Effector memory CD8-positive, alpha-beta T cell (primary cell): ENCODE results near the gene LBH.

Source experiments
- ATAC-seq: fragments of 150-1000 bp; cut with Tn5 transposase; replicated peaks from 2 replicates; pipeline ENCODE4 v1.10.0; 2021; ENCODE audit warnings: mild to moderate bottlenecking, moderate library complexity
- DNase-seq, 3 experiments: peaks; one replicate each; pipeline ENCODE4 v3.0.0; 2021
- H3K27ac Mint-ChIP-seq, 2 donors: one replicate each; pipeline ENCODE4 v1.8.0; 2022; ENCODE audit warnings: mild to moderate bottlenecking in 2 of 2, mixed read lengths in 2 of 2, moderate library complexity in 2 of 2
- H3K27me3 Mint-ChIP-seq, 2 donors: one replicate each; pipeline ENCODE4 v1.8.0; 2022; ENCODE audit warnings: mixed read lengths in 2 of 2
- H3K36me3 Mint-ChIP-seq: one replicate; pipeline ENCODE4 v1.8.0; 2022; ENCODE audit warnings: mild to moderate bottlenecking, moderate library complexity, mixed read lengths; ENCODE audit not compliant: insufficient read depth
- H3K4me1 Mint-ChIP-seq, 2 donors: one replicate each; pipeline ENCODE4 v1.8.0; 2022; ENCODE audit warnings: low read depth in 2 of 2, mixed read lengths in 2 of 2
- H3K4me3 Mint-ChIP-seq, 2 donors: one replicate each; pipeline ENCODE4 v1.8.0; 2022; ENCODE audit warnings: mild to moderate bottlenecking in 2 of 2, mixed read lengths in 2 of 2, moderate library complexity in 2 of 2
- H3K9me3 Mint-ChIP-seq, 2 donors: one replicate each; pipeline ENCODE4 v1.8.0; 2022; ENCODE audit warnings: mixed read lengths in 2 of 2

LBH gene

GRCh38 chr2:30203156-30203555, 28.2 kb upstream of the LBH start:
- Mint-ChIP-seq H3K4me1 (no peaks in the 10 kb centered on the region), H3K36me3 (no peaks in the 10 kb centered on the region), H3K27me3 (no peaks in the 10 kb centered on the region), H3K9me3 (no peaks in the 10 kb centered on the region), H3K27ac (no peak overlapping the region), H3K4me3 (no peak overlapping the region)
- ATAC-seq, result no peak
- DNase-seq, result no peak

GRCh38 chr2:30204281-30204680, 27.1 kb upstream of the LBH start:
- H3K4me1 Mint-ChIP-seq, result peaks cover 10% of the 10 kb centered on the region in 2 donors
- no peak overlapping the region for H3K4me3 Mint-ChIP-seq
- no peaks in the 10 kb centered on the region for H3K36me3 Mint-ChIP-seq
- no peaks in the 10 kb centered on the region for H3K27me3 Mint-ChIP-seq
- ATAC-seq (no peak), DNase-seq (no peak)
- no peak overlapping the region for H3K27ac Mint-ChIP-seq
- no peaks in the 10 kb centered on the region for H3K9me3 Mint-ChIP-seq

DNA sequence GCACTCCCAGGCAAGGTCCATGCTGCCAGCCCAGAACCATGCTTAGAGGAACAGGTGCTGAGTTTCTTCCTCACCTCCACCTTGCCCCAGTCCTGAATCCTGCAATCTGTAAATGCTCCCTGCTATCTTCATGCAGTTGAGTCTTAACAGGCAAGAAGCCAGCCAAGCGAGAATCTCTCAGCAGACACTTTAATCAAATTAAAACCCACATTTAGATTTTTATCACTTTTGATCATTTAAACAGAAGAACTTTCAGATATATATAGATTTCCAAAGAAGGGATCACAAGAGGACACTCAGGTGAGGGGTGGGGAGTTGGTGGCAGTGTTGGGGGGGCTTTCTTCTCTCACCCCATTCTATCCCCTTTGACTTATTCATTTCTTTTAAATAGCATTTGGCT, 25.9 kb upstream of the LBH start:
- ATAC-seq, result no peak
- Mint-ChIP-seq H3K27ac (no peak overlapping the region), H3K9me3 (no peaks in the 10 kb centered on the region), H3K27me3 (no peaks in the 10 kb centered on the region), H3K36me3 (no peaks in the 10 kb centered on the region), H3K4me1 (peaks cover 15 to 16% of the 10 kb centered on the region in 2 donors), H3K4me3 (no peak overlapping the region)
- DNase-seq, result no peak

- no peak for ATAC-seq
- DNase-seq, result no peak
- H3K27ac Mint-ChIP-seq, result no peak overlapping the region
Observed at GRCh38 chr2:30206461-30207430, 24.6 kb upstream of the LBH start.

DNA sequence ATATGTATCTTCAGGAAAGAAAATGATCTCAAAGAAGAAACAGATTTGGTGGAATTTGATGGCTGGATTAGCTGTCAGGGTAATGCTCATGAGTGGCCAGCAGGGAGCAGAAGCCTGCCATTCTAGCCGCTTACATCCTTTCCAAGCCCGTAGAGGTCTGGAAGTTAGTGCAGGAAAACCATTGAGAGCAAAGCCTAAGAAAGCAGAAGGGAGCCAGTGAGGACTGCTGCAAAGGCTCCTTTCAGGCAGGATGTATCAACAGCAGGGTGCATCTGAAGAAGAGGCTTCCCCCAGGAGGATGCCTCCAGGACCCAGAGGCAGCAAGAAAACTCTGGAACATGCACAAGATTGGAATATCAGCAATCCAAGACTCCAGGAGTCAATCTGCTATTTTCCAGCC, 22.9 kb upstream of the LBH start:
- no peaks in the 10 kb centered on the region for H3K36me3 Mint-ChIP-seq
- peak overlapping the region; percentile 48 to 64 for H3K4me3 Mint-ChIP-seq
- H3K27ac Mint-ChIP-seq, result peak overlapping the region; percentile 21 to 79
- H3K9me3 Mint-ChIP-seq, result no peaks in the 10 kb centered on the region
- H3K4me1 Mint-ChIP-seq, result peaks cover 15 to 16% of the 10 kb centered on the region in 2 donors
- H3K27me3 Mint-ChIP-seq, result no peaks in the 10 kb centered on the region
- DNase-seq (peak in 2 of 3 experiments; percentile 17 to 35), ATAC-seq (peak; percentile 67)

More at GRCh38 chr2:30206461-30207430, 24.6 kb upstream of the LBH start:
- no peaks in the 10 kb centered on the region for H3K36me3 Mint-ChIP-seq
- H3K9me3 Mint-ChIP-seq, result no peaks in the 10 kb centered on the region
- H3K4me1 Mint-ChIP-seq, result peaks cover 15 to 16% of the 10 kb centered on the region in 2 donors
- no peaks in the 10 kb centered on the region for H3K27me3 Mint-ChIP-seq
- H3K4me3 Mint-ChIP-seq, result no peak overlapping the region

DNA sequence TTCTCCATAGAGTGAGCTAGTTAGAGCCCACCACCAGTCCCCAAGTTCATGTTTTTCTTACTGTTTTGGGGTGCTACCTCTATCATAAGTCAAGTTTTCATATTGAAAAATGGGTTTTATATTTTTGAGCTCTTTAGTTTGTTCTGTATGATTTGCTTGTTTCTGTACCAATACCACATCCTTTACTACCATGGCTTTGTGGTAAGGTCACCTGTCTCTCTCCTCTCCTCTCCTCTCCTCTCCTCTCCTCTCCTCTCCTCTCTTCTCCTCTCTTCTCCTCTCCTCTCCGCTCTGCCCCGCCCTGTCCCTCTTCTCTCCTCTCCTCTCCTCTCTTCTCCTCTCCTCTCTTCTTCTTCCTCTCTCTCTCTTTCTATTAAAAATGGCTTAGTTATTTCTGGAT, 22.1 kb upstream of the LBH start:
- Mint-ChIP-seq H3K36me3 (no peaks in the 10 kb centered on the region), H3K4me1 (peaks cover 15 to 16% of the 10 kb centered on the region in 2 donors), H3K27ac (peak overlapping the region; percentile 21 to 79), H3K4me3 (peak overlapping the region; percentile 48 to 64), H3K27me3 (no peaks in the 10 kb centered on the region), H3K9me3 (no peaks in the 10 kb centered on the region)
- ATAC-seq (peak; percentile 88), DNase-seq (no peak)

DNA sequence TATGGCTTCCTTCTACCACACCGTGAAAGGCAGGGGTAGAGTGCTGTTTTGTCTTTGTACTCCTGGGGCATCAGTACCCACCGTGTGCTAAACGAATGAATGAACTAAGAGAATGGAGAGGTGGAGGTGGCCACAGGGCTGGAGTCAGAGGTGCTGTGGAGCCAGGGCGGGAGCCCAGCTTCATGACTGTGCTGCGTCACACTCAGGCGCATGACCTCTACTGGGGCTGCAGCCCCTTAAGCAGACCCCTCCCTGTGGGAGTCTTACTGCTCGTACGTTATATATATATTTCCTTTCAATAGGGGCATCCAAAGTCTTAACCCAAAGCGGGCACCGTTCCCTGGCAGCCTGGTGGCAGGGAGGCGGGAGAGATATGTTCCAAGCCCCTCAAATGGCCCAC, 18.0 kb upstream of the LBH start:
- no peaks in the 10 kb centered on the region for H3K27me3 Mint-ChIP-seq
- no peak overlapping the region for H3K4me3 Mint-ChIP-seq
- no peak overlapping the region for H3K27ac Mint-ChIP-seq
- no peaks in the 10 kb centered on the region for H3K9me3 Mint-ChIP-seq
- DNase-seq, result no peak
- peaks cover 15 to 18% of the 10 kb centered on the region in 2 donors for H3K4me1 Mint-ChIP-seq
- H3K36me3 Mint-ChIP-seq, result no peaks in the 10 kb centered on the region
- no peak for ATAC-seq

GRCh38 chr2:30213907-30214463, 17.3 kb upstream of the LBH start:
- H3K27ac Mint-ChIP-seq, result no peak overlapping the region
- no peaks in the 10 kb centered on the region for H3K9me3 Mint-ChIP-seq
- no peaks in the 10 kb centered on the region for H3K36me3 Mint-ChIP-seq
- no peaks in the 10 kb centered on the region for H3K27me3 Mint-ChIP-seq
- peaks cover 8 to 11% of the 10 kb centered on the region in 2 donors for H3K4me1 Mint-ChIP-seq
- ATAC-seq, result no peak
- H3K4me3 Mint-ChIP-seq, result no peak overlapping the region
- no peak for DNase-seq

DNA sequence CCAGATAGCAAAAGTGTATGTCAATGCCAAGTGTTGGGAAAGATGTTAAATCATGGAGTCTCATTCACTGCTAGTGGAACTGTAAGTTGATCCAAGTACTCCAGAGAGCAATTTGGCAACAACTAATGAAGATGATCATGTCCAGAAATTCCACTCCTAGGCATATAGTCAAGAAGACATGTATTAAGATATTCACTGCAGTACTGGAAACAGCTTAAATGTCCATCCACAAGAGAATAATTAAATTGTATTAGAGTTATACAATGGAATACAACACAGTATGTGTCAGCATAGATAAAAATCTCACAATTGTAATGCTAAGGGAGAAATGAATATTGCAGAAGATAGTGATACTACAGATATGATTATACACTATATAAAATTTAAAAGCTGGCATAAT, 15.2 kb upstream of the LBH start:
- no peak overlapping the region for H3K4me3 Mint-ChIP-seq
- H3K27ac Mint-ChIP-seq, result no peak overlapping the region
- peaks cover 4 to 8% of the 10 kb centered on the region in 2 donors for H3K4me1 Mint-ChIP-seq
- no peaks in the 10 kb centered on the region for H3K9me3 Mint-ChIP-seq
- ATAC-seq (no peak), DNase-seq (no peak)
- no peaks in the 10 kb centered on the region for H3K27me3 Mint-ChIP-seq
- H3K36me3 Mint-ChIP-seq, result no peaks in the 10 kb centered on the region

DNA sequence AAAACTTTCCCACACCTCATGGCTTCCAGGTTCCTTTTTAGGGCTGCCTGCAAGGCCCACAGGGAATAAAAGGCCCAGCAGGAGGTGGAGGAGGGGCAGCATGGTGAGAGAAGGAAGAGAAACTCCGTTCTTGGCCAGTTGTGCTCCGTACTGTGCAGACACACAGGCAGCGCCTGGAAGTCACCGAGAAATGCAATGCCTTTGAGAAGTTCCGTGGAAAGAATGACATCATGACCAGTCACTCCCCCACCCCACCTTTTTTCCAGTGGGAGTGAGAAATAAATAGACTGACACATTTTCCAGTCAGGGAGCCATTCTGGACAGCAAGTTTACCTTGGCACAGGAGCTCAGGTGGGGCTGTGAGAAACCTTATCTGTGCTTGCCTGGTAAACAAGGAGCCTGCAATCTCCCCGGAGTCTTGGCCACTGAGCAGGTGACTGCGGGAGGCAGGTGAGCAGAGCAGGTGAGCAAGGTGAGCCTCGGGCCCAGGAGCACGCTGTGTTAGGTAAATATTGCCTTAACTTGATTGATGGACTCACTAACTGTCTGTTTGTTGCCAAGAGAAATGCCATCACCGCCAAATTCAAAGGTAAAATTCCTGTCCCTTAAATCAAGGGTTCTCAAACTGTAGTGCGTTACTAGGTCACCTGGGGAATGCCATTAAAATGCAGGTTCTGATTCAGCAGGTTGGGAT, 13.5 kb upstream of the LBH start:
- Mint-ChIP-seq H3K9me3 (no peaks in the 10 kb centered on the region), H3K4me1 (peaks cover 19 to 22% of the 10 kb centered on the region in 2 donors), H3K36me3 (peaks cover 4% of the 10 kb centered on the region), H3K27me3 (no peaks in the 10 kb centered on the region), H3K27ac (no peak overlapping the region), H3K4me3 (no peak overlapping the region)
- DNase-seq (no peak), ATAC-seq (no peak)

DNA sequence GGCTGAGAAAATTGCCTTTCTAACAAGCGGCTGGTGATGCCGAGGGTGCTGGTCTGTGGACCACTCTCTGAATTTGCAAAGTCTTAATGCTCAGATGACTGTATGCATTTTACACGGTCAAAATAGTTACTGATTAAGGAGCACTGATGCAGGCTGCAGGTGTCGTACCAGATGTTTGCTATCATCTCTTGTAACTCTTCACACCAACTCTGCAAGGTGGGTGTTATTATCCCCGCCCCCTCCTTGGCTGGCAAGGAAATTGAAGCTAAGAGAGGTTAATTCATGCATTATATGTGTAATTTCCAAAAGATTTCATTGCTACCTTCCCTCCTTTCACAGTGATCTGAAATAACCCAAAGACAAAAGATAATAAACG, 13.0 kb upstream of the LBH start:
- peaks cover 23 to 26% of the 10 kb centered on the region in 2 donors for H3K4me1 Mint-ChIP-seq
- no peak overlapping the region for H3K27ac Mint-ChIP-seq
- no peak for ATAC-seq
- peaks cover 4% of the 10 kb centered on the region for H3K36me3 Mint-ChIP-seq
- H3K27me3 Mint-ChIP-seq, result no peaks in the 10 kb centered on the region
- H3K9me3 Mint-ChIP-seq, result no peaks in the 10 kb centered on the region
- no peak for DNase-seq
- H3K4me3 Mint-ChIP-seq, result no peak overlapping the region

DNA sequence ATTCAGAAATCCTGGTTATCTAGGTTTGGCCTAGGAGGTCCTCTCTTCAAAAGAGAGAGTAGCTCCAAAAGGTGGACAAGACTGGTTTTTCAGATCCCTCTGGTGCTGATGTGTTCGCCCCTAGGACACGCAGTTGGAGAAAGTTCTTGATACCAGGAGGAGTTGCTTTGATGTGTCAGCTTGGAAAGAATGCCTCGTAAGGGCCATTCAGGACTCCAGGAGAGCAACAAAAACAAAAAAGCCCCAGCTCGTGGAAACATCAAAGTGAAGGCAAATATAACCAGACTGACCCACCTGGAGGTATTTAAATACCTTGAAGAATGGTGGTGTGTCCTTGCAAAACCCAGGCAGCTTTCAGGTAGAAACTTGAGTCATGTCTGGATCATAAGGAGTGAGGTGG, 12.5 kb upstream of the LBH start:
- Mint-ChIP-seq H3K36me3 (peaks cover 4% of the 10 kb centered on the region), H3K4me3 (no peak overlapping the region), H3K27me3 (no peaks in the 10 kb centered on the region), H3K4me1 (peaks cover 28 to 31% of the 10 kb centered on the region in 2 donors), H3K27ac (no peak overlapping the region), H3K9me3 (no peaks in the 10 kb centered on the region)
- DNase-seq (no peak), ATAC-seq (no peak)

DNA sequence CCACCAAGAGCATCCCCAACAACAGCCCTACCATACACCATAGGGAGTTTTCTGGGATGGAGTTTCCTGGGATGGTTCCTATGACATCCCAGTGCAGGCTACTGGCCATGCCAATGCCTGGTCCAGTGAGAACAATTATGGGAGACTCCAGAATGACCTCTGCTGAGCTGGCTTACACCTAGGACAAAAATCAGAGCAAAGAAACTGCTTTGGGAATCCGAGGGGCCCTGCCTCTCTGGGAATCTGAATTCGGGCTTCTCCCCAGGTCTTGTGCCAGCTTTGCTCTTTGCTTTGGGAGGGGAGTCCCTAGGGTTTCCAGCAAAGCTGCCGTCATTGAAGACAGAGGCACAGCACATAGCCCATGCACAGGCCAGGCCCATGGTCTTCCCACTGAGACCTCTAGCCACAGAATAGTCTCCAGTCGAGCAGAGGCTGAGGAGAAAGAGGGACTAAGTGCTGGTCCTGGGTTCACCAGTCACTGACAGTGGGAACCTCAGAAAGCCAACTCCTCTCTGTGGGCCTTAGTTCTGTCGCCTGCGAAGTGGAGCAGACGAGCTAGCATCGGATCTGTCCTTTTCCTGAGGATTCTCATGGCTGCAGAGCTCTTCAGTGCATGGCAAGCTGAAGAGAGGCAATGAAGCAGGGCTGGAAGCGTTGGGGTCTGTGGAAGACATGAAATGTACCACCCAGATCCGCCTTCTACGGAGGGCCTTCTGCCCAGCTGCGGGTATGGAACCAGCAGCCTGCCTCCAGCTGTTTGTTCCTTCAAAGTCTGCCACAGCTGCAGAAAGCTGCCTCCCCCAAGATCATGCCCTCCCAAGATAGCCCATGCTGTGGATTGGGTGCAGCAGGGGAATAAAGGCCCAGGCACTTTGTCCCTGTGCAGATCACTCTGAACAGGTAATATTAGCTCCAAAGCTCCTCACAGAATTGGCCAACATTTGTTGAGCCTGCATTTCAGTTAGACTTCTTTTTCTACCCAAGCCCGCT, 11.2 kb upstream of the LBH start:
- no peak for ATAC-seq

More for the DNA sequence above, 11.2 kb upstream of the LBH start:
- H3K27ac Mint-ChIP-seq, result peak overlapping the region in 1 of 2 donors; percentile 99
- peaks cover 41% of the 10 kb centered on the region in 2 donors for H3K4me1 Mint-ChIP-seq
- no peak overlapping the region for H3K4me3 Mint-ChIP-seq
- no peak for DNase-seq
- H3K9me3 Mint-ChIP-seq, result no peaks in the 10 kb centered on the region
- H3K27me3 Mint-ChIP-seq, result no peaks in the 10 kb centered on the region
- H3K36me3 Mint-ChIP-seq, result peaks cover 4% of the 10 kb centered on the region
